Activated T-helper 9 cell treated with anti-CD3 and anti-CD28 coated beads, Interleukin-2, amount 50 U/mL, for 16 hours (primary cell): ENCODE data around the gene MGLL.

Experiments used
- DNase-seq: peaks from one replicate; pipeline ENCODE4 v3.0.0-alpha.2; 2020; ENCODE audit warnings: low read depth

MGLL gene

GRCh38 chr3:127772827-127773751 is 49.2 kb downstream of the MGLL start:
- DNase-seq, result no peak

- no peak for DNase-seq
Observed at GRCh38 chr3:127772273-127772672, 50.0 kb downstream of the MGLL start.

- DNase-seq, result no peak
Observed at GRCh38 chr3:127771746-127772145, 50.6 kb downstream of the MGLL start.

GRCh38 chr3:127770671-127771355 is 51.5 kb downstream of the MGLL start:
- DNase-seq, result no peak

GRCh38 chr3:127769284-127770081 is 52.8 kb downstream of the MGLL start:
- DNase-seq, result no peak

- no peak for DNase-seq
Observed at GRCh38 chr3:127768346-127769008, 53.8 kb downstream of the MGLL start.

- no peak for DNase-seq
Observed at GRCh38 chr3:127767126-127767525, 55.2 kb downstream of the MGLL start.

GRCh38 chr3:127765735-127766134 is 56.6 kb downstream of the MGLL start:
- DNase-seq, result no peak

GRCh38 chr3:127764841-127765362 is 57.4 kb downstream of the MGLL start:
- DNase-seq, result no peak

- no peak for DNase-seq
Observed at GRCh38 chr3:127764301-127764700, 58.0 kb downstream of the MGLL start.

GRCh38 chr3:127763816-127764215 is 58.5 kb downstream of the MGLL start:
- no peak for DNase-seq

- DNase-seq, result no peak
Observed at GRCh38 chr3:127763337-127763736, 59.0 kb downstream of the MGLL start.

- DNase-seq, result no peak
Observed at GRCh38 chr3:127762787-127763105, 59.6 kb downstream of the MGLL start.

GRCh38 chr3:127762077-127762786 is 60.1 kb downstream of the MGLL start:
- no peak for DNase-seq

GRCh38 chr3:127761441-127761801 is 60.9 kb downstream of the MGLL start:
- DNase-seq, result no peak

- DNase-seq, result no peak
Observed at GRCh38 chr3:127760791-127761440, 61.4 kb downstream of the MGLL start.

GRCh38 chr3:127760361-127760760 is 62.0 kb downstream of the MGLL start:
- no peak for DNase-seq

GRCh38 chr3:127759826-127760225 is 62.5 kb downstream of the MGLL start:
- no peak for DNase-seq

GRCh38 chr3:127758013-127758412 is 64.3 kb downstream of the MGLL start:
- DNase-seq, result no peak

GRCh38 chr3:127755305-127755681 is 67.0 kb downstream of the MGLL start:
- no peak for DNase-seq
